H9 (cell line): ENCODE results near the gene UCMA. TPM values are rescaled to one million over a fixed set of nuclear protein-coding genes. Genes with fewer than 3 reads are reported as not detected.

Experiments used
- DNase-seq: peaks from one replicate; pipeline ENCODE4 v3.0.0-alpha.2; 2017
- H2AFZ ChIP-seq: one replicate; pipeline ENCODE4 v1.6.1; 2013; ENCODE audit warnings: mild to moderate bottlenecking, low read length, control low read depth, moderate library complexity
- H2AK5ac ChIP-seq: 2 replicates; pipeline ENCODE4 v1.6.1; 2013; ENCODE audit warnings: low read length, control low read depth, mixed read lengths; ENCODE audit not compliant: insufficient read length
- H2BK120ac ChIP-seq: one replicate; pipeline ENCODE4 v1.6.1; 2013; ENCODE audit warnings: low read depth, mild to moderate bottlenecking, low read length, control low read depth, inconsistent platforms; ENCODE audit not compliant: poor library complexity, severe bottlenecking
- H2BK12ac ChIP-seq: 2 replicates; pipeline ENCODE4 v1.6.1; 2013; ENCODE audit warnings: low read length, control low read depth, mixed read lengths, low read depth; ENCODE audit not compliant: insufficient read length
- H2BK15ac ChIP-seq: 2 replicates; pipeline ENCODE4 v1.6.1; 2013; ENCODE audit warnings: low read depth, low read length, control low read depth
- H2BK20ac ChIP-seq: one replicate; pipeline ENCODE4 v1.6.1; 2013; ENCODE audit warnings: low read depth, mild to moderate bottlenecking, low read length, control low read depth, inconsistent platforms; ENCODE audit not compliant: poor library complexity, severe bottlenecking
- H2BK5ac ChIP-seq: 2 replicates; pipeline ENCODE4 v1.6.1; 2013; ENCODE audit warnings: low read length, control low read depth, mixed read lengths; ENCODE audit not compliant: insufficient read length
- H3K14ac ChIP-seq: 2 replicates; pipeline ENCODE4 v1.6.1; 2013; ENCODE audit warnings: low read length, control low read depth; ENCODE audit not compliant: insufficient read depth
- H3K18ac ChIP-seq: 2 replicates; pipeline ENCODE4 v1.6.1; 2013; ENCODE audit warnings: low read depth, mild to moderate bottlenecking, mixed read lengths, low read length, control low read depth; ENCODE audit not compliant: insufficient read length
- H3K23ac ChIP-seq: 2 replicates; pipeline ENCODE4 v1.6.1; 2013; ENCODE audit warnings: low read length, control low read depth, mixed read lengths, low read depth; ENCODE audit not compliant: insufficient read length
- H3K23me2 ChIP-seq: 2 replicates; pipeline ENCODE4 v1.6.1; 2013; ENCODE audit warnings: low read depth, mild to moderate bottlenecking, mixed read lengths, low read length, control low read depth; ENCODE audit not compliant: insufficient read length, poor library complexity, severe bottlenecking
- H3K27ac ChIP-seq: 2 replicates; pipeline ENCODE4 v1.5.1; 2013; ENCODE audit warnings: low read length, control low read depth, mixed read lengths, low read depth; ENCODE audit not compliant: insufficient read length
- H3K27me3 ChIP-seq: 2 replicates; pipeline ENCODE4 v1.6.1; 2013; ENCODE audit warnings: low read length, control low read depth, inconsistent platforms; ENCODE audit not compliant: insufficient read depth
- H3K4ac ChIP-seq: 2 replicates; pipeline ENCODE4 v1.6.1; 2013; ENCODE audit warnings: low read depth, mild to moderate bottlenecking, control low read depth, inconsistent platforms, low read length, moderate library complexity
- H3K4me1 ChIP-seq: 2 replicates; pipeline ENCODE4 v1.6.1; 2013; ENCODE audit warnings: low read length, control low read depth, inconsistent platforms; ENCODE audit not compliant: insufficient read depth
- H3K4me2 ChIP-seq: 2 replicates; pipeline ENCODE4 v1.6.1; 2013; ENCODE audit warnings: low read length, control low read depth, mixed read lengths; ENCODE audit not compliant: insufficient read length, insufficient read depth
- H3K56ac ChIP-seq: 2 replicates; pipeline ENCODE4 v1.6.1; 2013; ENCODE audit warnings: low read depth, mild to moderate bottlenecking, mixed read lengths, low read length, control low read depth; ENCODE audit not compliant: insufficient read length
- H3K79me1 ChIP-seq: 2 replicates; pipeline ENCODE4 v1.6.1; 2013; ENCODE audit warnings: low read depth, mild to moderate bottlenecking, moderate library complexity, low read length, control low read depth, inconsistent platforms; ENCODE audit not compliant: insufficient read depth, poor library complexity, severe bottlenecking
- H3K79me2 ChIP-seq: 2 replicates; pipeline ENCODE4 v1.6.1; 2013; ENCODE audit warnings: low read length, control low read depth, inconsistent platforms; ENCODE audit not compliant: insufficient read depth
- H3K9ac ChIP-seq: 2 replicates; pipeline ENCODE4 v1.6.1; 2013; ENCODE audit warnings: low read length, control low read depth, mixed read lengths; ENCODE audit not compliant: insufficient read length; ENCODE audit errors: extremely low read depth
- H3K9me3 ChIP-seq: one replicate; pipeline ENCODE4 v1.6.1; 2013; ENCODE audit warnings: low read depth, low read length, inconsistent platforms; ENCODE audit not compliant: control insufficient read depth
- H3T11ph ChIP-seq: one replicate; pipeline ENCODE4 v1.6.1; 2013; ENCODE audit warnings: mild to moderate bottlenecking, low read length, control low read depth, inconsistent platforms
- H4K20me1 ChIP-seq: one replicate; pipeline ENCODE4 v1.6.1; 2013; ENCODE audit not compliant: control insufficient read depth, insufficient read length, insufficient read depth
- H4K5ac ChIP-seq: 2 replicates; pipeline ENCODE4 v1.6.1; 2013; ENCODE audit warnings: low read depth, mild to moderate bottlenecking, mixed read lengths, low read length, control low read depth; ENCODE audit not compliant: insufficient read length
- H4K8ac ChIP-seq: replicated peaks from 2 replicates; pipeline ENCODE4 v1.6.1; 2013; ENCODE audit warnings: low read length, control low read depth, mixed read lengths, low read depth; ENCODE audit not compliant: insufficient read length
- H4K91ac ChIP-seq: 2 replicates; pipeline ENCODE4 v1.6.1; 2013; ENCODE audit warnings: low read depth, mild to moderate bottlenecking, moderate library complexity, mixed read lengths, low read length, control low read depth; ENCODE audit not compliant: insufficient read length
- H3K27ac Mint-ChIP-seq, 3 experiments: 2 replicates in 2 of 3; 3 replicates in 1 of 3; pipeline ENCODE4 v1.8.0; 2020 to 2021; ENCODE audit warnings: mixed read lengths in 3 of 3, mild to moderate bottlenecking in 1 of 3, moderate library complexity in 1 of 3
- H3K27me3 Mint-ChIP-seq: 2 replicates; pipeline ENCODE4 v1.8.0; 2021; ENCODE audit warnings: low read depth, mild to moderate bottlenecking, moderate library complexity, mixed read lengths
- H3K36me3 Mint-ChIP-seq, 3 experiments: 2 replicates in 2 of 3; 3 replicates in 1 of 3; pipeline ENCODE4 v1.8.0; 2020 to 2021; ENCODE audit warnings: low read depth in 3 of 3, mixed read lengths in 3 of 3; ENCODE audit not compliant: insufficient read depth in 1 of 3
- H3K4me1 Mint-ChIP-seq, 2 experiments: 2 replicates each; pipeline ENCODE4 v1.8.0; 2020; ENCODE audit warnings: mixed read lengths in 2 of 2
- H3K4me3 Mint-ChIP-seq, 2 experiments: 2 replicates in 1 of 2; 3 replicates in 1 of 2; pipeline ENCODE4 v1.8.0; 2020 to 2021; ENCODE audit warnings: mild to moderate bottlenecking in 2 of 2, mixed read lengths in 2 of 2, moderate library complexity in 1 of 2
- H3K9me3 Mint-ChIP-seq, 2 experiments: 2 replicates in 1 of 2; 3 replicates in 1 of 2; pipeline ENCODE4 v1.8.0; 2020; ENCODE audit warnings: mild to moderate bottlenecking in 2 of 2, mixed read lengths in 2 of 2, moderate library complexity in 1 of 2
- WGBS: extraction: QIAGEN DNeasy Blood & Tissue Kit; methylation state at CpG from one replicate; pipeline ENCODE4 v1.1.7; 2013; ENCODE audit warnings: missing lambda C conversion rate, low lambda C conversion rate, mixed read lengths; ENCODE audit not compliant: insufficient read length; ENCODE audit errors: extremely low coverage; 5-methylcytosine and 5-hydroxymethylcytosine counted together
- total RNA-seq: library from RNA; stranded (reverse); gene quantifications from 2 replicates; pipeline ENCODE4 v1.2.1, GENCODE V29; 2021
- TF ChIP-seq, protein P1 (sequence below): fragments of 200-600 bp; sonication (generic); conservative IDR thresholded peaks from 3 replicates; pipeline ENCODE4 v1.8.0; 2021; ENCODE audit warnings: antibody characterized with exemption, mild to moderate bottlenecking

Gene UCMA
- total RNA-seq, 1 experiment from 2014 or later: not detected

- no peaks in the 10 kb centered on the region for H4K20me1 ChIP-seq
- H3K9ac ChIP-seq: no peak overlapping the region
- H3K27ac ChIP-seq: no peak overlapping the region
- no peak overlapping the region for H2AK5ac ChIP-seq
- H4K91ac ChIP-seq: no peak overlapping the region
- no peak overlapping the region for H2AFZ ChIP-seq
- no peaks in the 10 kb centered on the region for H3K23me2 ChIP-seq
- no peak overlapping the region for H2BK15ac ChIP-seq
- H3K79me1 ChIP-seq: no peaks in the 10 kb centered on the region
- no peaks in the 10 kb centered on the region for H3K9me3 ChIP-seq
- no peaks in the 10 kb centered on the region for H3K4me1 ChIP-seq
- H4K8ac ChIP-seq: no peak overlapping the region
- H2BK120ac ChIP-seq: no peak overlapping the region
- H4K5ac ChIP-seq: no peak overlapping the region
- H3K23ac ChIP-seq: no peak overlapping the region
- no peak overlapping the region for H2BK5ac ChIP-seq
- Mint-ChIP-seq H3K4me3 (no peak overlapping the region), H3K27ac (no peak overlapping the region), H3K36me3 (peaks cover 77 to 94% (median 92%) of the 10 kb centered on the region in 3 experiments), H3K27me3 (no peaks in the 10 kb centered on the region), H3K9me3 (peaks cover 2 to 5% of the 10 kb centered on the region in 2 experiments; a peak in 4 of 5 replicates), H3K4me1 (no peaks in the 10 kb centered on the region)
- no peak overlapping the region for H3K18ac ChIP-seq
- H3K79me2 ChIP-seq: no peaks in the 10 kb centered on the region
- H3K4me2 ChIP-seq: no peak overlapping the region
- no peaks in the 10 kb centered on the region for H3K27me3 ChIP-seq
- DNase-seq: no peak
- H2BK20ac ChIP-seq: no peak overlapping the region
- no CpG with 5 or more reads among the region's 2 CpGs for WGBS
- H3K56ac ChIP-seq: no peak overlapping the region
- H2BK12ac ChIP-seq: no peak overlapping the region
- H3K14ac ChIP-seq: no peak overlapping the region
- no peak overlapping the region for H3K4ac ChIP-seq
- TF ChIP-seq, protein P1, sequence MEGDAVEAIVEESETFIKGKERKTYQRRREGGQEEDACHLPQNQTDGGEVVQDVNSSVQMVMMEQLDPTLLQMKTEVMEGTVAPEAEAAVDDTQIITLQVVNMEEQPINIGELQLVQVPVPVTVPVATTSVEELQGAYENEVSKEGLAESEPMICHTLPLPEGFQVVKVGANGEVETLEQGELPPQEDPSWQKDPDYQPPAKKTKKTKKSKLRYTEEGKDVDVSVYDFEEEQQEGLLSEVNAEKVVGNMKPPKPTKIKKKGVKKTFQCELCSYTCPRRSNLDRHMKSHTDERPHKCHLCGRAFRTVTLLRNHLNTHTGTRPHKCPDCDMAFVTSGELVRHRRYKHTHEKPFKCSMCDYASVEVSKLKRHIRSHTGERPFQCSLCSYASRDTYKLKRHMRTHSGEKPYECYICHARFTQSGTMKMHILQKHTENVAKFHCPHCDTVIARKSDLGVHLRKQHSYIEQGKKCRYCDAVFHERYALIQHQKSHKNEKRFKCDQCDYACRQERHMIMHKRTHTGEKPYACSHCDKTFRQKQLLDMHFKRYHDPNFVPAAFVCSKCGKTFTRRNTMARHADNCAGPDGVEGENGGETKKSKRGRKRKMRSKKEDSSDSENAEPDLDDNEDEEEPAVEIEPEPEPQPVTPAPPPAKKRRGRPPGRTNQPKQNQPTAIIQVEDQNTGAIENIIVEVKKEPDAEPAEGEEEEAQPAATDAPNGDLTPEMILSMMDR: no peak
- H3T11ph ChIP-seq: no peak overlapping the region
Observed at GRCh38 chr10:13184276-13184675, 49.9 kb downstream of the UCMA start.
